ENCODE data around the gene VDR.

VDR gene

GRCh38 chr12:47904713-47905709 lies at the start of gene VDR:
Gene VDR, minus strand, starts transcription at chr12:47904994. Its CDS starts 25,881 bp downstream, at chr12:47879113.
- DNase-seq: peak; percentile 68 to 72

- no peak for DNase-seq
Measured at GRCh38 chr12:47954058-47954457, 49.3 kb upstream of the VDR start.

- no peak for DNase-seq
Measured at GRCh38 chr12:47950856-47951468, 46.2 kb upstream of the VDR start.

GRCh38 chr12:47949441-47950341 lies 44.9 kb upstream of the VDR start:
- DNase-seq: peak; percentile 9 to 49

GRCh38 chr12:47947341-47947740 lies 42.5 kb upstream of the VDR start:
- no peak for DNase-seq

- no peak for DNase-seq
Measured at GRCh38 chr12:47946413-47947323, 41.9 kb upstream of the VDR start.

- no peak for DNase-seq
Measured at GRCh38 chr12:47945341-47945728, 40.5 kb upstream of the VDR start.

- DNase-seq: no peak
Measured at GRCh38 chr12:47944685-47945340, 40.0 kb upstream of the VDR start.

- DNase-seq: no peak
Measured at GRCh38 chr12:47943623-47944340, 39.0 kb upstream of the VDR start.

GRCh38 chr12:47942614-47943225 lies 37.9 kb upstream of the VDR start:
- no peak for DNase-seq

GRCh38 chr12:47941871-47942613 lies 37.2 kb upstream of the VDR start:
- DNase-seq: peak; percentile 20 to 42

- DNase-seq: no peak
Measured at GRCh38 chr12:47941475-47941780, 36.6 kb upstream of the VDR start.

GRCh38 chr12:47940773-47941474 lies 36.1 kb upstream of the VDR start:
- no peak for DNase-seq

GRCh38 chr12:47939009-47939601 lies 34.3 kb upstream of the VDR start:
- DNase-seq: no peak

- no peak for DNase-seq
Measured at GRCh38 chr12:47938594-47938993, 33.8 kb upstream of the VDR start.

- DNase-seq: no peak
Measured at GRCh38 chr12:47938093-47938492, 33.3 kb upstream of the VDR start.

- DNase-seq: no peak
Measured at GRCh38 chr12:47935184-47935583, 30.4 kb upstream of the VDR start.

- DNase-seq: no peak
Measured at GRCh38 chr12:47931187-47931586, 26.4 kb upstream of the VDR start.

- DNase-seq: no peak
Measured at GRCh38 chr12:47930634-47931033, 25.8 kb upstream of the VDR start.
